IMR-90 (cell line): Measurements from ENCODE around the gene AAR2. TPM values are rescaled to one million over a fixed set of nuclear protein-coding genes. Genes with fewer than 3 reads are reported as not detected.

Source experiments
- ATAC-seq: fragments of 200-7000 bp; cut with Tn5 transposase; 2 replicates; pipeline ENCODE4 v1.9.1; 2020; ENCODE audit warnings: low read depth, mild to moderate bottlenecking, moderate library complexity
- BruUV-seq: library from RNA; stranded (reverse); fragments of 400-500 nt; replicated peaks from 2 replicates; lab custom pipeline; 2021; lab: Mats Ljungman, UMichigan
- CTCF ChIA-PET: fragments of 300-600 bp; formaldehyde crosslinking; extraction: SDS; loops from one replicate; lab custom pipeline; 2021; ENCODE audit warnings: antibody characterized with exemption; lab: Yijun Ruan, JAX
- POLR2A ChIA-PET: fragments of 300-600 bp; sonication (Branson Sonifier 250); formaldehyde crosslinking; loops from one replicate; lab custom pipeline; 2022; ENCODE audit warnings: antibody characterized with exemption; ENCODE audit not compliant: unreplicated experiment; lab: Charles Lee
- DNase-seq: peaks from one replicate; pipeline ENCODE4 v3.0.0; 2013
- H2AFZ ChIP-seq: replicated peaks from 2 replicates; pipeline ENCODE3; 2013; ENCODE audit warnings: low read length, mild to moderate bottlenecking; ENCODE audit not compliant: poor library complexity
- H2AK5ac ChIP-seq: 2 replicates; pipeline ENCODE4 v1.6.1; 2013; ENCODE audit warnings: low read depth, low read length, inconsistent platforms
- H2AK9ac ChIP-seq: replicated peaks from 2 replicates; pipeline ENCODE3; 2013; ENCODE audit warnings: mild to moderate bottlenecking, low read depth, low read length, moderate library complexity; ENCODE audit not compliant: poor library complexity
- H2BK120ac ChIP-seq: 2 replicates; pipeline ENCODE4 v1.6.1; 2013; ENCODE audit warnings: low read depth, low read length, inconsistent platforms
- H2BK15ac ChIP-seq: 3 replicates; pipeline ENCODE4 v1.6.1; 2013; ENCODE audit warnings: low read depth, low read length, inconsistent platforms
- H2BK20ac ChIP-seq: 2 replicates; pipeline ENCODE4 v1.6.1; 2013; ENCODE audit warnings: low read depth, mild to moderate bottlenecking, inconsistent platforms, low read length, moderate library complexity
- H2BK5ac ChIP-seq: 2 replicates; pipeline ENCODE4 v1.6.1; 2013; ENCODE audit warnings: mild to moderate bottlenecking, low read depth, low read length, inconsistent platforms; ENCODE audit not compliant: poor library complexity, severe bottlenecking
- H3K14ac ChIP-seq: replicated peaks from 2 replicates; pipeline ENCODE4 v1.6.1; 2013; ENCODE audit warnings: low read depth, low read length, inconsistent platforms
- H3K18ac ChIP-seq: 2 replicates; pipeline ENCODE4 v1.6.1; 2013; ENCODE audit warnings: low read depth, low read length, control low read depth
- H3K23ac ChIP-seq: 2 replicates; pipeline ENCODE4 v1.6.1; 2013; ENCODE audit warnings: low read depth, low read length, inconsistent platforms
- H3K27ac ChIP-seq: 2 replicates; pipeline ENCODE4 v1.5.1; 2013; ENCODE audit warnings: mild to moderate bottlenecking, control low read depth, low read length; ENCODE audit not compliant: insufficient read depth
- H3K27me3 ChIP-seq: 2 replicates; pipeline ENCODE4 v1.6.1; 2013; ENCODE audit warnings: low read length; ENCODE audit not compliant: control insufficient read depth, insufficient read depth
- H3K36me3 ChIP-seq: 2 replicates; pipeline ENCODE4 v1.6.1; 2013; ENCODE audit warnings: low read length, mixed read lengths; ENCODE audit not compliant: control insufficient read depth, insufficient read depth
- H3K4ac ChIP-seq: 2 replicates; pipeline ENCODE4 v1.6.1; 2013; ENCODE audit warnings: low read depth, low read length, inconsistent platforms
- H3K4me1 ChIP-seq: 2 replicates; pipeline ENCODE4 v1.6.1; 2013; ENCODE audit warnings: low read length, mixed read lengths; ENCODE audit not compliant: control insufficient read depth, insufficient read depth
- H3K4me2 ChIP-seq: 2 replicates; pipeline ENCODE4 v1.6.1; 2013; ENCODE audit warnings: low read depth, mild to moderate bottlenecking, control low read depth, low read length, moderate library complexity
- H3K4me3 ChIP-seq: 2 replicates; pipeline ENCODE4 v1.5.1; 2013; ENCODE audit warnings: low read depth, mild to moderate bottlenecking, control low read depth, low read length, moderate library complexity; ENCODE audit not compliant: insufficient read depth
- H3K56ac ChIP-seq: 2 replicates; pipeline ENCODE4 v1.6.1; 2013; ENCODE audit warnings: low read length, inconsistent platforms; ENCODE audit not compliant: insufficient read depth; ENCODE audit errors: extremely low read depth
- H3K79me1 ChIP-seq, 2 experiments: 2 replicates each; pipeline ENCODE4 v1.6.1; 2013; ENCODE audit warnings: low read length in 2 of 2, inconsistent platforms in 1 of 2, low read depth in 1 of 2
- H3K9ac ChIP-seq: 2 replicates; pipeline ENCODE4 v1.6.1; 2013; ENCODE audit warnings: low read depth, low read length, control low read depth
- H3K9me1 ChIP-seq: 2 replicates; pipeline ENCODE4 v1.6.1; 2013; ENCODE audit warnings: low read length, inconsistent platforms; ENCODE audit not compliant: insufficient read depth
- H3K9me3 ChIP-seq: 2 replicates; pipeline ENCODE4 v1.6.1; 2013; ENCODE audit warnings: low read length; ENCODE audit not compliant: control insufficient read depth, insufficient read depth
- H4K20me1 ChIP-seq: 2 replicates; pipeline ENCODE4 v1.6.1; 2013; ENCODE audit warnings: low read length, inconsistent platforms; ENCODE audit not compliant: insufficient read depth
- H4K5ac ChIP-seq: 2 replicates; pipeline ENCODE4 v1.6.1; 2013; ENCODE audit warnings: mild to moderate bottlenecking, low read depth, low read length, control low read depth
- H4K8ac ChIP-seq, 2 experiments: 2 replicates each; pipeline ENCODE4 v1.6.1; 2013; ENCODE audit warnings: low read depth in 2 of 2, low read length in 2 of 2, control low read depth in 1 of 2, inconsistent platforms in 1 of 2
- H4K91ac ChIP-seq: 2 replicates; pipeline ENCODE4 v1.6.1; 2013; ENCODE audit warnings: low read depth, low read length, inconsistent platforms; ENCODE audit not compliant: insufficient read depth
- CEBPB ChIP-seq: IDR thresholded peaks from 2 replicates; pipeline ENCODE4 v1.6.1; 2012; ENCODE audit warnings: low read depth, low read length, improper control_type of control experiment
- NFE2L2 ChIP-seq: fragments of 150-350 bp; IDR thresholded peaks from 2 replicates; pipeline ENCODE4 v1.6.1; 2016; ENCODE audit warnings: low read depth, mild to moderate bottlenecking, low read length
- WGBS, 2 experiments: methylation state at CpG; one replicate each; pipeline versions ENCODE4 v1.1.5 to v1.1.7; 2013; ENCODE audit warnings: missing lambda C conversion rate in 2 of 2; ENCODE audit not compliant: insufficient read length in 1 of 2; ENCODE audit errors: extremely low coverage in 2 of 2; 5-methylcytosine and 5-hydroxymethylcytosine counted together
- dilution Hi-C: fragments of 300-500 bp; cut with HindIII; formaldehyde crosslinking; loops from one replicate; pipeline ENCODE4 v1.14.3; 2018; ENCODE audit warnings: low sequenced_read_pairs; ENCODE audit not compliant: unreplicated experiment
- in situ Hi-C: fragments of 300-500 bp; cut with MboI; formaldehyde crosslinking; loops from 3 replicates; pipeline ENCODE4 v1.14.3; 2019; ENCODE audit warnings: low sequenced_read_pairs, inconsistent platforms, mixed read lengths
- intact Hi-C: fragments of 100-400 bp; cut with micrococcal nuclease; formaldehyde crosslinking; loops from 2 replicates; pipeline ENCODE4 v1.10.0; 2022
- polyA plus RNA-seq, 3 experiments: library from polyadenylated mRNA; depleted of rRNA; stranded (reverse); fragments of >200 nt; gene quantifications; 2 replicates each; pipeline ENCODE4 v1.2.3, GENCODE V29; 2012; ENCODE audit warnings: low replicate concordance in 1 of 3
- total RNA-seq: library from RNA; depleted of rRNA; stranded (reverse); fragments of >200 nt; gene quantifications from 2 replicates; pipeline ENCODE4 v1.2.3, GENCODE V29; 2012

Gene AAR2
- total and polyA plus RNA-seq, 2 of the 4 experiments (the other 2 are of a cell fraction) = 28.2 to 35.8 TPM

DNA sequence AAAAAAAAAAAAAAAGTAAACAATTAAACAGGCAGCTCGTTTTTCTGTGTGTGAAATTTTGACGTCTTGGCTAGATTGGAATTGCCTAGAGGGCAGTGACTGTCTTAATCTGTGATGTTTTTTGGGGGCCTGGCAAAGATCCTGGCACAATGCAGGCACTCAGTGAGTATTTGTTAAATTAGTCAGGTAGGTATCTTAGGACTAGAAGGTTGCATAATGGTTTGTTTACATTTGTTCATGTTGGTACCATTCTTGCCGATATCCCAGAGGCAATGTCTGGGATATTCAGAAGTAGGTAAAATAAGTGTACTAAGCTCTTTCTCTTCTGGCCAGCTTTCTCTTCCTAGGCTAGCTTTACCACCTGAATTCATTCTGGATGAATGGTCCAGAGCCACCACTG lies 2.5 kb downstream of the AAR2 start:
- Histone ChIP-seq H3K79me1 (peaks cover 16 to 52% of the 10 kb centered on the region in 2 experiments), H3K56ac (no peak overlapping the region), H3K4me1 (peaks cover 7% of the 10 kb centered on the region), H3K14ac (no peak overlapping the region), H4K20me1 (peaks cover 12% of the 10 kb centered on the region; the same call in 1 of the 2 replicates), H3K27ac (no peak overlapping the region), H3K9me3 (no peaks in the 10 kb centered on the region), H3K9ac (no peak overlapping the region), H3K4ac (no peak overlapping the region), H3K9me1 (0 out of 2 replicates have a peak, but pooled peaks cover 7% of the 10 kb centered on the region), H2BK15ac (no peak overlapping the region), H4K5ac (no peak overlapping the region), H2BK120ac (no peak overlapping the region), H2BK20ac (no peak overlapping the region), H4K8ac (no peak overlapping the region), H2BK5ac (no peak overlapping the region), H3K4me2 (no peak overlapping the region), H3K36me3 (peaks cover 15% of the 10 kb centered on the region), H3K23ac (no peak overlapping the region), H2AK9ac (no peak overlapping the region), H2AFZ (no peak overlapping the region), H2AK5ac (no peak overlapping the region), H3K18ac (no peak overlapping the region), H3K4me3 (no peak overlapping the region), H4K91ac (no peak overlapping the region), H3K27me3 (no peaks in the 10 kb centered on the region)
- in situ Hi-C loops (no loop called here), intact Hi-C loops (no loop called here), dilution Hi-C loops (no loop called here)
- ChIA-PET POLR2A (no interaction called here), CTCF (interaction anchor here (0.6 kb wide), 1 partner anchor 354 kb away, joined by 4 read pairs; no protein-coding TSS in a partner anchor)
- ATAC-seq = no peak
- 60% methylated on average over 1 of the region's 3 CpGs; no CpG with 5 or more reads in 1 of the 2 experiments for WGBS, 2 experiments
- BruUV-seq = no TSS peak
- no peak for DNase-seq
- TF ChIP-seq NFE2L2 (no peak), CEBPB (0 out of 2 replicates have a peak, but pooled peaks have one; percentile 7)
